GM23338 (cell line): ENCODE measurements around the gene PRPF6. TPM values are rescaled to one million over a fixed set of nuclear protein-coding genes. Genes with fewer than 3 reads are reported as not detected.

ENCODE experiments used
- ATAC-seq: fragments of 200-7000 bp; cut with Tn5 transposase; 3 replicates; pipeline ENCODE4 v1.9.1; 2020
- DNase-seq: peaks from one replicate; pipeline ENCODE4 v3.0.0-alpha.2; 2015; ENCODE audit warnings: low spot score
- H2AFZ ChIP-seq: fragments of 200-600 bp; sonication (generic); 2 replicates; pipeline ENCODE4 v1.8.0; 2016; ENCODE audit warnings: antibody characterized with exemption, mild to moderate bottlenecking, moderate library complexity
- H3F3A ChIP-seq: fragments of 200-600 bp; sonication (generic); replicated peaks from 2 replicates; pipeline ENCODE4 v1.8.0; 2017; ENCODE audit warnings: antibody characterized with exemption, mixed run types, low read depth
- H3K27ac ChIP-seq: fragments of 200-600 bp; sonication (generic); 2 replicates; pipeline ENCODE4 v1.6.1; 2016; ENCODE audit warnings: low read depth
- H3K27me3 ChIP-seq: fragments of 200-600 bp; sonication (generic); 2 replicates; pipeline ENCODE4 v1.8.0; 2016; ENCODE audit warnings: mild to moderate bottlenecking, mixed run types, moderate library complexity; ENCODE audit not compliant: insufficient read depth
- H3K36me3 ChIP-seq: fragments of 200-600 bp; sonication (generic); 2 replicates; pipeline ENCODE4 v1.8.0; 2016; ENCODE audit warnings: mild to moderate bottlenecking; ENCODE audit not compliant: insufficient read depth
- H3K4me1 ChIP-seq: fragments of 200-600 bp; sonication (generic); 2 replicates; pipeline ENCODE4 v1.8.0; 2016; ENCODE audit warnings: mild to moderate bottlenecking, moderate library complexity; ENCODE audit not compliant: insufficient read depth
- H3K4me2 ChIP-seq: fragments of 200-600 bp; sonication (generic); 2 replicates; pipeline ENCODE4 v1.7.1; 2017; ENCODE audit warnings: mixed run types
- H3K4me3 ChIP-seq: fragments of 200-600 bp; sonication (generic); 2 replicates; pipeline ENCODE4 v1.6.1; 2016; ENCODE audit warnings: mixed run types
- H3K79me2 ChIP-seq: fragments of 200-600 bp; sonication (generic); replicated peaks from 2 replicates; pipeline ENCODE4 v1.8.0; 2017; ENCODE audit warnings: mild to moderate bottlenecking; ENCODE audit not compliant: insufficient read depth
- H3K9me2 ChIP-seq: fragments of 200-600 bp; sonication (generic); 2 replicates; pipeline ENCODE4 v1.8.0; 2017; ENCODE audit not compliant: insufficient read depth
- H4K20me1 ChIP-seq: fragments of 200-600 bp; sonication (generic); replicated peaks from 2 replicates; pipeline ENCODE4 v1.8.0; 2017; ENCODE audit warnings: mild to moderate bottlenecking; ENCODE audit not compliant: insufficient read depth
- H3K27ac Mint-ChIP-seq: 2 replicates; pipeline ENCODE4 v1.8.0; 2020; ENCODE audit warnings: inconsistent platforms, mild to moderate bottlenecking, moderate library complexity, mixed read lengths
- H3K27me3 Mint-ChIP-seq: 3 replicates; pipeline ENCODE4 v1.8.0; 2022; ENCODE audit warnings: low read depth, mild to moderate bottlenecking, moderate library complexity, mixed read lengths, inconsistent platforms; ENCODE audit not compliant: insufficient read depth, poor library complexity
- H3K36me3 Mint-ChIP-seq: 3 replicates; pipeline ENCODE4 v1.8.0; 2021; ENCODE audit warnings: low read depth, mild to moderate bottlenecking, inconsistent platforms, moderate library complexity, mixed read lengths
- H3K4me1 Mint-ChIP-seq: 3 replicates; pipeline ENCODE4 v1.8.0; 2020; ENCODE audit warnings: mild to moderate bottlenecking, inconsistent platforms, mixed read lengths
- H3K4me3 Mint-ChIP-seq: 3 replicates; pipeline ENCODE4 v1.8.0; 2021; ENCODE audit warnings: moderate library complexity, mild to moderate bottlenecking, inconsistent platforms, mixed read lengths
- H3K9me3 Mint-ChIP-seq: 3 replicates; pipeline ENCODE4 v1.8.0; 2020; ENCODE audit warnings: moderate library complexity, mild to moderate bottlenecking, inconsistent platforms, mixed read lengths
- CREB1 ChIP-seq: fragments of 250-450 bp; sonication (Bioruptor Pico); IDR thresholded peaks from 2 replicates; pipeline ENCODE4 v1.5.0; 2020; ENCODE audit warnings: low read depth, mild to moderate bottlenecking, moderate library complexity
- ETS1 ChIP-seq: IDR thresholded peaks from 2 replicates; pipeline ENCODE4 v1.6.1; 2016; ENCODE audit warnings: antibody characterized with exemption
- EZH2 ChIP-seq: fragments of 200-600 bp; sonication (generic); IDR thresholded peaks from one replicate; pipeline ENCODE4 v1.8.0; 2017; ENCODE audit warnings: antibody characterized with exemption, mild to moderate bottlenecking, low read depth; ENCODE audit not compliant: unreplicated experiment
- EZH2phosphoT487 ChIP-seq: fragments of 200-600 bp; sonication (generic); IDR thresholded peaks from one replicate; pipeline ENCODE4 v1.8.1; 2018; ENCODE audit warnings: antibody characterized with exemption; ENCODE audit not compliant: unreplicated experiment
- NANOG ChIP-seq: IDR thresholded peaks from 2 replicates; pipeline ENCODE4 v1.6.1; 2016; ENCODE audit warnings: antibody characterized with exemption, borderline replicate concordance
- POLR2AphosphoS5 ChIP-seq: IDR thresholded peaks from 2 replicates; pipeline ENCODE4 v1.6.1; 2016; ENCODE audit warnings: antibody characterized with exemption, low read depth
- STAT1 ChIP-seq: IDR thresholded peaks from one replicate; pipeline ENCODE4 v1.6.1; 2016; ENCODE audit warnings: antibody characterized with exemption; ENCODE audit not compliant: unreplicated experiment
- ZNF462 ChIP-seq: fragments of 250-450 bp; sonication (Bioruptor Pico); IDR thresholded peaks from 2 replicates; pipeline ENCODE4 v1.5.0; 2020; ENCODE audit warnings: mild to moderate bottlenecking, moderate library complexity
- polyA plus RNA-seq: library from polyadenylated mRNA; unstranded; fragments of >200 nt; fragmentation: Nextera tagmentation; extraction: Ambion mirVana; gene quantifications from 2 replicates; pipeline ENCODE4 v1.2.1, GENCODE V29; 2016
- total RNA-seq: library from RNA; depleted of rRNA; stranded (reverse); fragments of >200 nt; shearing (Covaris generic); gene quantifications from 2 replicates; pipeline ENCODE4 v1.2.3, GENCODE V29; 2014

The PRPF6 gene
- total and polyA plus RNA-seq, 2 experiments from 2014 or later = 53.8 to 79.9 TPM

- Mint-ChIP-seq H3K4me1 (peaks cover 22% of the 10 kb centered on the region), H3K4me3 (no peak overlapping the region), H3K36me3 (peaks cover 23% of the 10 kb centered on the region), H3K9me3 (peaks cover 8% of the 10 kb centered on the region; the same call in 1 of the 3 replicates), H3K27ac (no peak overlapping the region), H3K27me3 (peaks cover 28% of the 10 kb centered on the region)
- Histone ChIP-seq H3K79me2 (peaks cover 44% of the 10 kb centered on the region), H3K4me3 (no peak overlapping the region), H3K27ac (no peak overlapping the region), H3K4me1 (peaks cover 21% of the 10 kb centered on the region; the same call in 1 of the 2 replicates), H3F3A (peaks cover 27% of the 10 kb centered on the region), H3K9me2 (no peaks in the 10 kb centered on the region), H4K20me1 (peaks cover 11% of the 10 kb centered on the region), H3K36me3 (no peaks in the 10 kb centered on the region), H3K27me3 (no peaks in the 10 kb centered on the region), H2AFZ (no peak overlapping the region), H3K4me2 (no peak overlapping the region)
- TF ChIP-seq EZH2phosphoT487 (no peak), ETS1 (no peak), POLR2AphosphoS5 (no peak), NANOG (no peak), CREB1 (CRISPR knock-in tag) (no peak), EZH2 (no peak)
- no peak for ATAC-seq
- no peak for DNase-seq
Measured at GRCh38 chr20:63945921-63946920, 34.7 kb upstream of the PRPF6 start.

- Mint-ChIP-seq H3K4me1 (peaks cover 22% of the 10 kb centered on the region), H3K36me3 (peaks cover 23% of the 10 kb centered on the region), H3K27me3 (peaks cover 25% of the 10 kb centered on the region), H3K4me3 (no peak overlapping the region; the same call in 2 of the 3 replicates), H3K9me3 (peaks cover 8% of the 10 kb centered on the region; the same call in 1 of the 3 replicates), H3K27ac (peak overlapping the region; percentile 89)
- ATAC-seq = no peak
- no peaks in the 10 kb centered on the region for H3K36me3 ChIP-seq
- DNase-seq = no peak
- H3K4me3 ChIP-seq = no peak overlapping the region
- no peak overlapping the region for H3K27ac ChIP-seq
- no peak overlapping the region for H2AFZ ChIP-seq
- H4K20me1 ChIP-seq = peaks cover 11% of the 10 kb centered on the region
- H3K4me1 ChIP-seq = peaks cover 21% of the 10 kb centered on the region; the same call in 1 of the 2 replicates
- no peak overlapping the region for H3K4me2 ChIP-seq
- H3K27me3 ChIP-seq = no peaks in the 10 kb centered on the region
- no peaks in the 10 kb centered on the region for H3K9me2 ChIP-seq
- H3K79me2 ChIP-seq = peaks cover 51% of the 10 kb centered on the region
- H3F3A ChIP-seq = peaks cover 27% of the 10 kb centered on the region
- TF ChIP-seq ZNF462 (CRISPR knock-in tag) (no peak), STAT1 (no peak), EZH2 (no peak)
Measured at GRCh38 chr20:63946986-63947637, 33.8 kb upstream of the PRPF6 start.
